Measurements from ENCODE around the gene USH2A. TPM values are rescaled to one million over a fixed set of nuclear protein-coding genes. Genes with fewer than 3 reads are reported as not detected.

USH2A gene
- total RNA-seq, 1 donor from 2014 or later: not detected

GRCh38 chr1:216119600-216119999 is 303.6 kb downstream of the USH2A start:
- H3K27ac ChIP-seq: no peak overlapping the region
- DNase-seq (no peak), ATAC-seq (peak; percentile 28)
- peak; percentile 35 for TF ChIP-seq CTCF (IDR thresholded peaks at IDR 0.05)
- H3K27me3 ChIP-seq: no peaks in the 10 kb centered on the region
- H3K4me3 ChIP-seq: no peak overlapping the region
- H3K4me1 ChIP-seq: no peaks in the 10 kb centered on the region
- H3K9me3 ChIP-seq: no peaks in the 10 kb centered on the region
- no peaks in the 10 kb centered on the region for H3K36me3 ChIP-seq
- intact Hi-C loops (cut with DNase I): no loop called here

GRCh38 chr1:216114180-216114579 is 309.1 kb downstream of the USH2A start:
- DNase-seq (no peak), ATAC-seq (no peak)
- Histone ChIP-seq H3K4me1 (no peaks in the 10 kb centered on the region), H3K27me3 (no peaks in the 10 kb centered on the region), H3K9me3 (no peaks in the 10 kb centered on the region), H3K36me3 (no peaks in the 10 kb centered on the region), H3K27ac (no peak overlapping the region), H3K4me3 (no peak overlapping the region)
- intact Hi-C loops (cut with DNase I): no loop called here
- no peak for TF ChIP-seq CTCF (IDR thresholded peaks at IDR 0.05)

- Histone ChIP-seq H3K4me1 (no peaks in the 10 kb centered on the region), H3K27ac (no peak overlapping the region), H3K36me3 (no peaks in the 10 kb centered on the region), H3K9me3 (no peaks in the 10 kb centered on the region), H3K4me3 (no peak overlapping the region), H3K27me3 (no peaks in the 10 kb centered on the region)
- DNase-seq (no peak), ATAC-seq (no peak)
- TF ChIP-seq CTCF (IDR thresholded peaks at IDR 0.05): no peak
- intact Hi-C loops (cut with DNase I): no loop called here
These were observed 310.1 kb downstream of the USH2A start for GRCh38 chr1:216113181-216113580.

GRCh38 chr1:216111842-216112241 is 311.4 kb downstream of the USH2A start:
- H3K9me3 ChIP-seq: no peaks in the 10 kb centered on the region
- H3K4me1 ChIP-seq: no peaks in the 10 kb centered on the region
- DNase-seq: no peak
- intact Hi-C loops (cut with DNase I): no loop called here
- no peaks in the 10 kb centered on the region for H3K27me3 ChIP-seq
- H3K4me3 ChIP-seq: no peak overlapping the region
- H3K27ac ChIP-seq: no peak overlapping the region
- no peak for TF ChIP-seq CTCF (IDR thresholded peaks at IDR 0.05)
- no peaks in the 10 kb centered on the region for H3K36me3 ChIP-seq
- ATAC-seq: no peak

GRCh38 chr1:216095400-216095799 is 327.8 kb downstream of the USH2A start:
- Histone ChIP-seq H3K27ac (no peak overlapping the region), H3K36me3 (no peaks in the 10 kb centered on the region), H3K27me3 (no peaks in the 10 kb centered on the region), H3K4me3 (no peak overlapping the region), H3K9me3 (no peaks in the 10 kb centered on the region), H3K4me1 (no peaks in the 10 kb centered on the region)
- intact Hi-C loops (cut with DNase I): no loop called here
- DNase-seq (no peak), ATAC-seq (no peak)
- no peak for TF ChIP-seq CTCF (IDR thresholded peaks at IDR 0.05)

DNA sequence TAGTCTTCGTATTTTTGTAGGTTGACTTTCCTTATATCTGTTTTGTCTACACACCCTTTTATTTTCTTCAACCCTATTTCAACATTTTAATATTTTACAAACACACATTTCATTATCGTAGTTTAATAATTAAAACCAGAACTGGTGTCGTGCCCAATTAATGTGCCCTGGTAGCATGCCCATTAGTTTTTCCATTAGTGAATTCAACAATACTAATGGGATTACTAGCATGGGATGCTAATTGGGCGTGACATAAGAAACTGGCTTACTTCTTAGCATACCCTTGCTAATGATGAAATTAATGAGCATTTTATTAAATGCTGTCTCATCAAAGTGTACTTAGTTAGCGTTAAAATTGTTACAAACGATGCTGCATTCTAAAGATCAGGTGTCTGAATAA is 332.7 kb downstream of the USH2A start:
- no peak for TF ChIP-seq CTCF (IDR thresholded peaks at IDR 0.05)
- intact Hi-C loops (cut with DNase I): no loop called here
- no peaks in the 10 kb centered on the region for H3K36me3 ChIP-seq
- no peaks in the 10 kb centered on the region for H3K27me3 ChIP-seq
- ATAC-seq: no peak
- no peak overlapping the region for H3K4me3 ChIP-seq
- H3K27ac ChIP-seq: no peak overlapping the region
- no peaks in the 10 kb centered on the region for H3K9me3 ChIP-seq
- DNase-seq: no peak
- H3K4me1 ChIP-seq: no peaks in the 10 kb centered on the region
